ENCODE data around the gene FAM200C. TPM values are rescaled to one million over a fixed set of nuclear protein-coding genes. Genes with fewer than 3 reads are reported as not detected.
A peak's percentile ranks its signal among the peaks of the same experiment; 100 is the strongest.

The FAM200C gene
- total and polyA plus RNA-seq, 9 donors = 9.0 to 14.5 (median 9.8) TPM

GRCh38 chr5:160347448-160347847 is 52.4 kb downstream of the FAM200C start:
- Histone ChIP-seq H3K4me1 (ENCODE audit: control insufficient read depth, insufficient read depth, low read length) (peaks cover 22% of the 10 kb centered on the region), H3K4me3 (ENCODE audit: low read length) (no peak overlapping the region), H3K36me3 (ENCODE audit: control insufficient read depth, insufficient read depth, low read length) (peaks cover 33% of the 10 kb centered on the region), H3K9me3 (replicated peaks; ENCODE audit: control insufficient read depth, low read depth, low read length) (no peaks in the 10 kb centered on the region), H3K27ac (ENCODE audit: low read length) (no peak overlapping the region), H3K27me3 (ENCODE audit: control insufficient read depth, insufficient read depth, low read length) (no peaks in the 10 kb centered on the region)
- no CpG with 5 or more reads among the region's 6 CpGs for WGBS (ENCODE audit: insufficient coverage)
- DNase-seq = peak; percentile 93

Other genes starting within 250 kb of the FAM200C start
- 0.09 TPM for gene FABP6, start 170.5 kb downstream of the FAM200C start, total RNA-seq
- under 1 TPM in 6 of 8 donors, not detected in 2; 0.21 to 0.90 (median 0.38) TPM for gene FABP6, start 170.5 kb downstream of the FAM200C start, polyA plus RNA-seq (ENCODE audit: insufficient read depth in 1 of 8, insufficient read length in 8 of 8, low replicate concordance in 1 of 8)
- 3.8 TPM for gene CCNJL, start 87.5 kb downstream of the FAM200C start, total RNA-seq
- gene CCNJL, start 87.5 kb downstream of the FAM200C start, polyA plus RNA-seq (ENCODE audit: insufficient read depth in 1 of 8, insufficient read length in 8 of 8, low replicate concordance in 1 of 8) = 1 to 10 TPM; 4.6 to 6.6 (median 6.0) TPM
- gene C1QTNF2, start 29.4 kb downstream of the FAM200C start, total RNA-seq = 26.8 TPM
- gene C1QTNF2, start 29.4 kb downstream of the FAM200C start, polyA plus RNA-seq (ENCODE audit: insufficient read depth in 1 of 8, insufficient read length in 8 of 8, low replicate concordance in 1 of 8) = 10 to 100 TPM; 24.3 to 31.8 (median 26.9) TPM
- gene SLU7, start 19.0 kb upstream of the FAM200C start, total RNA-seq = 33.6 TPM
- gene SLU7, start 19.0 kb upstream of the FAM200C start, polyA plus RNA-seq (ENCODE audit: insufficient read depth in 1 of 8, insufficient read length in 8 of 8, low replicate concordance in 1 of 8) = 10 to 100 TPM; 28.3 to 49.3 (median 40.7) TPM
- gene PTTG1, start 21.8 kb upstream of the FAM200C start, total RNA-seq = 40.5 TPM
- 10 to 100 TPM; 29.8 to 45.5 (median 38.2) TPM for gene PTTG1, start 21.8 kb upstream of the FAM200C start, polyA plus RNA-seq (ENCODE audit: insufficient read depth in 1 of 8, insufficient read length in 8 of 8, low replicate concordance in 1 of 8)

All from muscle of leg (tissue), 11 donors.